Adrenal gland (tissue), 12 donors: ENCODE data around the gene TP73. TPM values are rescaled to one million over a fixed set of nuclear protein-coding genes. Genes with fewer than 3 reads are reported as not detected.
A peak's percentile ranks its signal among the peaks of the same experiment; 100 is the strongest.

Experiments
- DNase-seq, 7 donors: peaks; one replicate each; pipeline ENCODE4 v3.0.0-alpha.2; 2019 to 2020
- H3K27ac ChIP-seq, 5 donors: fragments of 200-600 bp; sonication (generic) in 4 of 5; 1 replicate in 3 of 5; 2 replicates in 2 of 5; pipeline versions ENCODE4 v1.5.1 to v1.8.0; 2016 to 2020; ENCODE audit warnings: mild to moderate bottlenecking in 1 of 5
- H3K27me3 ChIP-seq: fragments of 200-600 bp; 2 replicates; pipeline ENCODE4 v1.8.0; 2021
- H3K36me3 ChIP-seq, 2 donors: fragments of 200-600 bp; replicated peaks in 1 of 2; 1 replicate in 1 of 2; 2 replicates in 1 of 2; pipeline versions ENCODE4 v1.5.1 to v1.8.0; 2018 to 2022
- H3K4me1 ChIP-seq, 2 donors: fragments of 200-600 bp; replicated peaks in 1 of 2; 1 replicate in 1 of 2; 2 replicates in 1 of 2; pipeline versions ENCODE4 v1.5.1 to v1.8.0; 2018 to 2021
- H3K4me3 ChIP-seq, 4 donors: fragments of 200-600 bp; sonication (generic) in 3 of 4; one replicate each; pipeline ENCODE4 v1.5.1; 2016 to 2018
- H3K9me3 ChIP-seq, 3 donors: fragments of 200-600 bp; sonication (generic) in 1 of 3; replicated peaks in 1 of 3; 1 replicate in 2 of 3; 2 replicates in 1 of 3; pipeline versions ENCODE4 v1.5.1 to v1.8.0; 2016 to 2021
- POLR2A ChIP-seq, 2 donors: fragments of 450-650 bp; IDR thresholded peaks; one replicate each; pipeline ENCODE4 v1.6.1; 2017; ENCODE audit warnings: antibody characterized with exemption in 2 of 2, mild to moderate bottlenecking in 2 of 2, moderate library complexity in 1 of 2
- WGBS, 4 donors: extraction: QIAGEN DNeasy Blood & Tissue Kit in 2 of 4; methylation state at CpG; one replicate each; pipeline versions ENCODE4 v1.1.5 to v1.1.7; 2013 to 2017; 5-methylcytosine and 5-hydroxymethylcytosine counted together
- intact Hi-C, 2 donors: fragments of 100-400 bp; cut with DNase I; formaldehyde crosslinking; loops; one replicate each; pipeline versions ENCODE4 v1.14.1 to v1.15.0; 2022 to 2023
- polyA plus RNA-seq, 3 donors: library from polyadenylated mRNA; stranded (reverse); fragments of 200-250 nt in 2 of 3; fragments of 350-450 nt in 1 of 3; fragmentation: Illumina TruSeq in 1 of 3; extraction: RNeasy Lipid Tissue Mini Kit (QIAGEN cat#74804) in 1 of 3; gene quantifications; one replicate each; pipeline ENCODE4 v1.2.3, GENCODE V29; 2013 to 2014
- total RNA-seq, 9 donors: library from RNA; depleted of rRNA in 4 of 9; stranded (reverse); fragments of >200 nt in 4 of 9; fragments of 120-200 nt in 1 of 9; fragmentation: NEBNext Ultra II Directional in 1 of 9; extraction: Animal tissue kit (Norgen Biotek cat#: 25700) in 1 of 9; gene quantifications; one replicate each; pipeline versions ENCODE4 v1.1.0 to v1.2.4, GENCODE V29; 2013 to 2023
- TF ChIP-seq, protein P1 (sequence below), 6 experiments: fragments of 450-650 bp in 4 of 6; fragments of 200-600 bp in 2 of 6; sonication (generic) in 1 of 6; IDR thresholded peaks; 1 replicate in 5 of 6; 2 replicates in 1 of 6; pipeline versions ENCODE4 v1.5.1 to v1.8.0; 2016 to 2021; ENCODE audit warnings: antibody characterized with exemption in 6 of 6, mild to moderate bottlenecking in 2 of 6, moderate library complexity in 1 of 6
- donor health status: healthy with polysubstance abuse.
- donor health status: Bipolar disorder and iron deficiency.
- donor health status: DM: yes; HTN: yes; CAD: no.
- donor health status: DM: no; HTN: no; CAD: no.
- donor health status: DM: no; HTN: no; CAD: no.
- donor health status: DM: yes; HTN: yes; CAD: no.

TP73 gene
- total and polyA plus RNA-seq, 12 donors, result 0.03 to 0.22 (median 0.14) TPM; not detected in 6

- Histone ChIP-seq H3K36me3 (no peaks in the 10 kb centered on the region), H3K9me3 (no peaks in the 10 kb centered on the region), H3K27ac (no peak within 1 kb of the TSS), H3K4me1 (peaks cover 0 to 9% of the 10 kb centered on the region in 2 donors), H3K4me3 (peak within 1 kb of the TSS in 1 of 4 donors; percentile 44), H3K27me3 (peaks cover 26% of the 10 kb centered on the region)
- WGBS, 4 donors, result 0 to 1% (median 1%) methylated on average over 6 to 87 of the region's 87 CpGs
- intact Hi-C loops, result no loop called here
- DNase-seq, result peak in 4 of 7 donors; percentile 39 to 43 (median 40)
- TF ChIP-seq, protein P1, sequence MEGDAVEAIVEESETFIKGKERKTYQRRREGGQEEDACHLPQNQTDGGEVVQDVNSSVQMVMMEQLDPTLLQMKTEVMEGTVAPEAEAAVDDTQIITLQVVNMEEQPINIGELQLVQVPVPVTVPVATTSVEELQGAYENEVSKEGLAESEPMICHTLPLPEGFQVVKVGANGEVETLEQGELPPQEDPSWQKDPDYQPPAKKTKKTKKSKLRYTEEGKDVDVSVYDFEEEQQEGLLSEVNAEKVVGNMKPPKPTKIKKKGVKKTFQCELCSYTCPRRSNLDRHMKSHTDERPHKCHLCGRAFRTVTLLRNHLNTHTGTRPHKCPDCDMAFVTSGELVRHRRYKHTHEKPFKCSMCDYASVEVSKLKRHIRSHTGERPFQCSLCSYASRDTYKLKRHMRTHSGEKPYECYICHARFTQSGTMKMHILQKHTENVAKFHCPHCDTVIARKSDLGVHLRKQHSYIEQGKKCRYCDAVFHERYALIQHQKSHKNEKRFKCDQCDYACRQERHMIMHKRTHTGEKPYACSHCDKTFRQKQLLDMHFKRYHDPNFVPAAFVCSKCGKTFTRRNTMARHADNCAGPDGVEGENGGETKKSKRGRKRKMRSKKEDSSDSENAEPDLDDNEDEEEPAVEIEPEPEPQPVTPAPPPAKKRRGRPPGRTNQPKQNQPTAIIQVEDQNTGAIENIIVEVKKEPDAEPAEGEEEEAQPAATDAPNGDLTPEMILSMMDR (IDR thresholded peaks at IDR 0.05), result no peak
- no peak for TF ChIP-seq POLR2A (IDR thresholded peaks at IDR 0.05)
These were observed 40.9 kb upstream of the TP73 start, which contains the start of gene MEGF6 for GRCh38 chr1:3611170-3612019. Gene MEGF6 (minus strand): TSS chr1:3611508. CDS start chr1:3611268, 240 bp downstream.

DNA sequence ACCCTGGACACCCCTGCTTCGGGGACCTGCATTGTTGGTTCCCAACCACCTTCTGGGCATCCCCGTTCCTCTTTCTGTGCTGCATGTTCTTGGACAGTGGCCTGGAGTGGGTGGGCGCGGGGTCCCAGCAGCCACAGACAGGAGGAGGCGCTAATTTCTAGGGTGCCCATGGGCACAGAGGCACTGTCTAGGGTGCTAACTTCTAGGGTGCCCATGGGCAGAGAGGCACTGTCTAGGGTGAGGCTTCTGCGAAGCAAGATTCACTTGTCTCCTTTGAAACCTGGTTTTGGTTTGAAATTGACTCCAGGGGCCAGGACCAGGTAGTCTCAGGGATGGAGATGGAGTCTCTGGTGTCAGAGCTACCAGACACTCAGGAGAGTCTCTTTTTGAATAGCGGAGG is 40.2 kb upstream of the TP73 start:
- peaks cover 0 to 9% of the 10 kb centered on the region in 2 donors for H3K4me1 ChIP-seq
- H3K27ac ChIP-seq, result no peak overlapping the region
- H3K27me3 ChIP-seq, result peaks cover 22% of the 10 kb centered on the region
- no peaks in the 10 kb centered on the region for H3K9me3 ChIP-seq
- H3K36me3 ChIP-seq, result no peaks in the 10 kb centered on the region
- WGBS, 4 donors, result 64 to 80% (median 71%) methylated on average over 7 of the region's 7 CpGs
- intact Hi-C loops, result no loop called here
- peak overlapping the region in 1 of 4 donors; percentile 44 for H3K4me3 ChIP-seq
- no peak for TF ChIP-seq POLR2A (IDR thresholded peaks at IDR 0.05)
- TF ChIP-seq, protein P1 (IDR thresholded peaks at IDR 0.05), result no peak
- DNase-seq, result no peak

- intact Hi-C loops, result loop anchor here in 1 of 2 donors (5.0 kb wide), 1 partner anchor 48 kb away; no protein-coding TSS in a partner anchor
- peaks cover 9% of the 10 kb centered on the region for H3K27me3 ChIP-seq
- no peak for TF ChIP-seq POLR2A (IDR thresholded peaks at IDR 0.05)
- TF ChIP-seq, protein P1 (IDR thresholded peaks at IDR 0.05), result peak in 5 of 6 experiments; percentile 7 to 35 (median 25)
- no peak overlapping the region for H3K27ac ChIP-seq
- no peaks in the 10 kb centered on the region for H3K9me3 ChIP-seq
- H3K4me3 ChIP-seq, result no peak overlapping the region
- no peak for DNase-seq
- WGBS, 4 donors, result 51 to 69% (median 60%) methylated on average over 18 to 20 of the region's 20 CpGs
- H3K4me1 ChIP-seq, result peaks cover 0 to 11% of the 10 kb centered on the region in 2 donors
- H3K36me3 ChIP-seq, result no peaks in the 10 kb centered on the region
These were observed 37.3 kb upstream of the TP73 start for GRCh38 chr1:3614755-3615742.
